Pancreas (tissue), 10 donors: ENCODE results near the gene GABRB3. TPM values are rescaled to one million over a fixed set of nuclear protein-coding genes. Genes with fewer than 3 reads are reported as not detected.

Source experiments
- ATAC-seq, 4 donors: fragments of 200-7000 bp; cut with Tn5 transposase; one replicate each; pipeline versions ENCODE4 v1.8.0 to v1.9.1; 2020; ENCODE audit warnings: mild to moderate bottlenecking in 4 of 4, moderate library complexity in 4 of 4
- DNase-seq, 6 donors: peaks; one replicate each; pipeline ENCODE4 v3.0.0-alpha.2; 2020
- FAIRE-seq: peaks from 2 replicates; lab custom pipeline; 2012; peaks lifted over from hg19 to GRCh38; lab: Jason Lieb, UNC
- H3K27ac ChIP-seq, 4 donors: fragments of 200-600 bp; sonication (generic); 1 replicate in 3 of 4; 2 replicates in 1 of 4; pipeline versions ENCODE4 v1.5.0 to v1.8.0; 2020
- H3K27me3 ChIP-seq, 4 donors: fragments of 200-600 bp; one replicate each; pipeline ENCODE4 v1.8.0; 2021
- H3K36me3 ChIP-seq, 3 donors: fragments of 200-600 bp; sonication (generic) in 1 of 3; one replicate each; pipeline versions ENCODE4 v1.5.0 to v1.8.0; 2020 to 2021
- H3K4me1 ChIP-seq, 3 donors: fragments of 200-600 bp; one replicate each; pipeline ENCODE4 v1.8.0; 2021
- H3K4me3 ChIP-seq, 4 donors: fragments of 200-600 bp; sonication (generic) in 2 of 4; one replicate each; pipeline versions ENCODE4 v1.5.0 to v1.8.0; 2020 to 2021
- H3K9me3 ChIP-seq, 4 donors: fragments of 200-600 bp; one replicate each; pipeline ENCODE4 v1.8.0; 2021
- WGBS, 2 donors: extraction: QIAGEN DNeasy Blood & Tissue Kit; methylation state at CpG; one replicate each; pipeline ENCODE4 v1.1.7; 2013; 5-methylcytosine and 5-hydroxymethylcytosine counted together
- intact Hi-C, 3 donors: fragments of 100-400 bp; cut with DNase I; formaldehyde crosslinking; loops; one replicate each; pipeline versions ENCODE4 v1.11.1 to v1.14.2; 2022
- polyA plus RNA-seq, 2 donors: library from polyadenylated mRNA; stranded (reverse); fragments of 200-250 nt; gene quantifications; one replicate each; pipeline ENCODE4 v1.2.3, GENCODE V29; 2013
- total RNA-seq, 6 donors: library from RNA; stranded (reverse); fragmentation: NEBNext Ultra II Directional in 4 of 6; extraction: Animal tissue kit (Norgen Biotek cat#: 25700) in 4 of 6; gene quantifications; one replicate each; pipeline versions ENCODE4 v1.2.1 to v1.2.4, GENCODE V29; 2021 to 2023
- TF ChIP-seq, protein P1 (sequence below), 4 donors: fragments of 200-600 bp; sonication (generic) in 3 of 4; IDR thresholded peaks; one replicate each; pipeline versions ENCODE4 v1.5.0 to v1.8.0; 2021; ENCODE audit warnings: antibody characterized with exemption in 4 of 4
- donor health status: healthy with polysubstance abuse.
- donor health status: DM: no; HTN: no; CAD: no; lungs with moderate emphysema.
- donor health status: DM: no; HTN: no; CAD: no.
- donor health status: control.
- donor health status: control.
- donor health status: Bipolar disorder and iron deficiency.
- donor health status: DM: yes; HTN: yes; CAD: no.
- donor health status: DM: no; HTN: no; CAD: no.
- donor health status: DM: no; HTN: no; CAD: no.
- donor health status: DM: yes; HTN: yes; CAD: no.

Gene GABRB3
- total RNA-seq (10 to 100 TPM in 3 of 6 donors, 1 to 10 TPM in 3; 5.0 to 11.4 (median 10.2) TPM), polyA plus RNA-seq (1 to 10 TPM; 1.3 to 9.2 TPM)

DNA sequence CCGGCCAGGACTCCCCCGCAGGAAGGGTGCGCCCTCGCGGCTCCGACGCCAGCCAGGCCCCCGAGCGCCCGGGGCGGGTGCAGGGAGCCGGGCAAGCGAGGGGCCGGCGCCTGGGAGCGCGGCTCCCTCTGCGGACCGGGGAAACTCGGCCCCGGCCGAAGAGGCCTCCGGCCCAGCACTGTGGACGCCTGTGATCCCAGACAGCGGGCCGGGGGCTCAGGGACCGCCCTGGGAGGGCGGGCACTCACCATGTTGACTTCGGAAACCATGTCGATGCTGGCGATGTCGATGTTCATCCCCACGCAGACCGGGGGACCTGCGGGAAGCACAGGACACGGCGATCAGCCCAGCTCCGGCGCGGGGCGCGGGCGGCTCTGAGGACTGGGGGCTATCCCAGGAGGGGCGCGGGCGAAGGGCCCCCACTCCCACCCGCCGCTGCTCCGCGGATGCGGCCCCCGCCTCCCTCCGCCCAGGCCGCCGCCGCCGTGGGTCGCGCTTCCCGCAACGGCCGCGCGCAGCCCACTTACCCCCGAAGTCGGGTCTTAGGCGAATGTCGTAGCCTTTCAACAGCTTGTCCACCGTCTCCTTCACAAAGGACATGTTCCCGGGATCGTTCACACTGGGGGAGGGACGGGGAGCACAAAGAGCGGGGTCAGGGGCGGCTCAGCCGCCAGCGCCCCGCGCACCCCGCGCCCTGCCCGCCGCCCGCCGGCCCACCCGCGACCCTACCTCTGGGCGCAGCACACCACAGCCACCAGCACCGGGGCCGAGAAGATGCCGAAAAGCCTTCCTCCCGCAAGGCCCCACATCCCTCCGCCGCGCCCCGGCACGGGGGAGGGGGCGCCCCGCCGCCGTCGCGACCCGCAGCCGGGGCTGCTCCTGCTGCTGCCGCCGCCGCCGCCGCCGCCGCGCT is at the start of gene GABRB3:
TSS of gene GABRB3 (minus strand) at position 913 of the 913 bp plus-strand sequence.
- intact Hi-C loops, result no loop called here
- Histone ChIP-seq H3K4me1 (no peaks in the 10 kb centered on the region), H3K36me3 (no peaks in the 10 kb centered on the region), H3K27ac (no peak within 1 kb of the TSS), H3K9me3 (no peaks in the 10 kb centered on the region), H3K4me3 (peak within 1 kb of the TSS; percentile 28 to 52 (median 42)), H3K27me3 (peaks cover 0 to 15% (median 0%) of the 10 kb centered on the region in 4 donors)
- DNase-seq (peak in 3 of 6 donors; percentile 16 to 75 (median 66)), ATAC-seq (peak; percentile 29 to 54 (median 48)), FAIRE-seq (no peak)
- TF ChIP-seq, protein P1, sequence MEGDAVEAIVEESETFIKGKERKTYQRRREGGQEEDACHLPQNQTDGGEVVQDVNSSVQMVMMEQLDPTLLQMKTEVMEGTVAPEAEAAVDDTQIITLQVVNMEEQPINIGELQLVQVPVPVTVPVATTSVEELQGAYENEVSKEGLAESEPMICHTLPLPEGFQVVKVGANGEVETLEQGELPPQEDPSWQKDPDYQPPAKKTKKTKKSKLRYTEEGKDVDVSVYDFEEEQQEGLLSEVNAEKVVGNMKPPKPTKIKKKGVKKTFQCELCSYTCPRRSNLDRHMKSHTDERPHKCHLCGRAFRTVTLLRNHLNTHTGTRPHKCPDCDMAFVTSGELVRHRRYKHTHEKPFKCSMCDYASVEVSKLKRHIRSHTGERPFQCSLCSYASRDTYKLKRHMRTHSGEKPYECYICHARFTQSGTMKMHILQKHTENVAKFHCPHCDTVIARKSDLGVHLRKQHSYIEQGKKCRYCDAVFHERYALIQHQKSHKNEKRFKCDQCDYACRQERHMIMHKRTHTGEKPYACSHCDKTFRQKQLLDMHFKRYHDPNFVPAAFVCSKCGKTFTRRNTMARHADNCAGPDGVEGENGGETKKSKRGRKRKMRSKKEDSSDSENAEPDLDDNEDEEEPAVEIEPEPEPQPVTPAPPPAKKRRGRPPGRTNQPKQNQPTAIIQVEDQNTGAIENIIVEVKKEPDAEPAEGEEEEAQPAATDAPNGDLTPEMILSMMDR (IDR thresholded peaks at IDR 0.05), result no peak
- 2 to 3% methylated on average over 62 to 112 of the region's 112 CpGs for WGBS, 2 donors

DNA sequence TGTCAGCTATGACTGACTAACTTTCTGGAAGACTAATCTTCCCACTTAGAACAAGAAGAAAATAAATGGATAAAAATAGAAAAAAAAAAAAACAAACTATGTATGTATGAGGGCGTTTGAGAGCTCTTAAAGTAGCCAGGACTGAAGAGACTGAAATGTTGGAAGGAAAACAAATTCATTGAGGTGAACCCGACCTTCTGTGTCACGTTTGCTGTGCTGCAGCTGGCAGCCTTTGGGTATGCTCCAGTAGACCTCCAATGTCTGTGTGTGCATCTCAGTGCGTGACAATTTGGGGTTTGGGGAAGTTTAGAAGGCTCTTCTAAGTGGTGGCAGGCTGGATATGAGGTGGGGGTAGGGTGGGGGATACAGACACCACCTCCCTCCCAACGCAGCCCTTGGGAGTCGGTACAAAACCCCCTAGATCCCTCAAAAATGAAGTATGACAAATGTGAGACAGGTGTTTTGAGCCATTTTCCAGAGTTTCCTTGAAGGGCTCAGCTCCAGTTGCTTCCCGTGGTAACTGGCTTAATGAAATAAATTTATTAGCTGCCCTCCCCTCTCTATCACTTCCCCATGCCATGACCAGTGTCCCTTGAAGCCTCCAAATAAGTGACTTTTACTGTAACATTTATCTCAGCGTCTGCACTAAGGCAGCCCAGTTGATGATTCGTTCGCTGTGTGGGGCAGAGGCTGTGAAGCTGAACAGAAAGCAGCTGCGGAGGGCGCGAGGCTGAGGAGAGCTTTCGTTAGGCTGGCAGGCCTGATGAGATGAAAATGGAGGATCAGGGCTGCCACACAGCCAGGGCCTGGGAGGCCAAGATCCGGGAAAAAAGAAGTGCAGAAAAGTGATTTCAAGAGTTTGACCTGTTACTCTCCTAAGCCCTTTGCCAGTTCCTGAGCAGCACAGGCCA is 34.9 kb upstream of the GABRB3 start:
- FAIRE-seq (no peak), DNase-seq (no peak), ATAC-seq (no peak)
- Histone ChIP-seq H3K4me1 (peaks cover 0 to 10% (median 7%) of the 10 kb centered on the region in 3 donors), H3K27me3 (no peaks in the 10 kb centered on the region), H3K4me3 (no peak overlapping the region), H3K27ac (peak overlapping the region in 2 of 4 donors; percentile 36 to 47), H3K9me3 (no peaks in the 10 kb centered on the region), H3K36me3 (no peaks in the 10 kb centered on the region)
- intact Hi-C loops, result no loop called here
- TF ChIP-seq, protein P1 (IDR thresholded peaks at IDR 0.05), result no peak
- 47 to 53% methylated on average over 15 of the region's 15 CpGs for WGBS, 2 donors

GRCh38 chr15:26806574-26806973 is 33.7 kb upstream of the GABRB3 start:
- H3K27me3 ChIP-seq, result no peaks in the 10 kb centered on the region
- ATAC-seq (peak in 3 of 4 donors; percentile 32 to 59 (median 51)), DNase-seq (peak in 1 of 6 donors; percentile 18), FAIRE-seq (no peak)
- H3K4me3 ChIP-seq, result no peak overlapping the region
- 40 to 49% methylated on average over 5 of the region's 5 CpGs for WGBS, 2 donors
- peak overlapping the region; percentile 36 to 53 (median 48) for H3K27ac ChIP-seq
- H3K9me3 ChIP-seq, result no peaks in the 10 kb centered on the region
- peaks cover 0 to 10% (median 7%) of the 10 kb centered on the region in 3 donors for H3K4me1 ChIP-seq
- H3K36me3 ChIP-seq, result no peaks in the 10 kb centered on the region
- intact Hi-C loops, result no loop called here
- TF ChIP-seq, protein P1 (IDR thresholded peaks at IDR 0.05), result no peak

DNA sequence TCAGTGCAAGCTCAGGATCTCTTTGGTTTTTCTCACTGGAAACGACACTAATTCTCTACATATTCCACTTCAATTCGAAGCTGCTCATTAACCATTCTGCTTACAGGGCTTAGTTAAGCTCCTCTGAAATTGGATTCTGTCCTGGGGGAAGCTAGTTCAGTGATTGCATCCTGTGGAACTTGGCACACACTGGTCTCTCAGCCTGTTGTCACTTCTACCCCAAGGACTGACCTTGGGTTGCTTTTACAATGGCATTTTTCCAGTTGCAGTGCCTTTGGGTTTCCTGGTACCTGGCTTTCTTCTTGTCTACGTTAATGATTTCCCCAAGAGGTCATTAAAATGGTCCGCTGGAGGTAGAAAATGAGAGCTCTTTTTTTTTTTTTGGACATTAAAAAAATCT is 33.3 kb upstream of the GABRB3 start:
- FAIRE-seq, result no peak
- H3K27me3 ChIP-seq, result no peaks in the 10 kb centered on the region
- ATAC-seq, result peak; percentile 94 to 98 (median 96)
- 7 to 10% methylated on average over 4 of the region's 4 CpGs for WGBS, 2 donors
- no peaks in the 10 kb centered on the region for H3K9me3 ChIP-seq
- intact Hi-C loops, result no loop called here
- peaks cover 0 to 10% (median 7%) of the 10 kb centered on the region in 3 donors for H3K4me1 ChIP-seq
- DNase-seq, result peak in 3 of 6 donors; percentile 65 to 76 (median 70)
- TF ChIP-seq, protein P1 (IDR thresholded peaks at IDR 0.05), result no peak
- H3K36me3 ChIP-seq, result no peaks in the 10 kb centered on the region
- peak overlapping the region in 3 of 4 donors; percentile 36 to 49 (median 47) for H3K27ac ChIP-seq
- H3K4me3 ChIP-seq, result no peak overlapping the region
